Measurements from ENCODE around the gene LILRA2. TPM values are rescaled to one million over a fixed set of nuclear protein-coding genes. Genes with fewer than 3 reads are reported as not detected.

LILRA2 gene
- total and polyA plus RNA-seq, 2 of the 8 experiments (the other 6 are each of a cell fraction or from before 2014, with no cell fraction given): not detected

DNA sequence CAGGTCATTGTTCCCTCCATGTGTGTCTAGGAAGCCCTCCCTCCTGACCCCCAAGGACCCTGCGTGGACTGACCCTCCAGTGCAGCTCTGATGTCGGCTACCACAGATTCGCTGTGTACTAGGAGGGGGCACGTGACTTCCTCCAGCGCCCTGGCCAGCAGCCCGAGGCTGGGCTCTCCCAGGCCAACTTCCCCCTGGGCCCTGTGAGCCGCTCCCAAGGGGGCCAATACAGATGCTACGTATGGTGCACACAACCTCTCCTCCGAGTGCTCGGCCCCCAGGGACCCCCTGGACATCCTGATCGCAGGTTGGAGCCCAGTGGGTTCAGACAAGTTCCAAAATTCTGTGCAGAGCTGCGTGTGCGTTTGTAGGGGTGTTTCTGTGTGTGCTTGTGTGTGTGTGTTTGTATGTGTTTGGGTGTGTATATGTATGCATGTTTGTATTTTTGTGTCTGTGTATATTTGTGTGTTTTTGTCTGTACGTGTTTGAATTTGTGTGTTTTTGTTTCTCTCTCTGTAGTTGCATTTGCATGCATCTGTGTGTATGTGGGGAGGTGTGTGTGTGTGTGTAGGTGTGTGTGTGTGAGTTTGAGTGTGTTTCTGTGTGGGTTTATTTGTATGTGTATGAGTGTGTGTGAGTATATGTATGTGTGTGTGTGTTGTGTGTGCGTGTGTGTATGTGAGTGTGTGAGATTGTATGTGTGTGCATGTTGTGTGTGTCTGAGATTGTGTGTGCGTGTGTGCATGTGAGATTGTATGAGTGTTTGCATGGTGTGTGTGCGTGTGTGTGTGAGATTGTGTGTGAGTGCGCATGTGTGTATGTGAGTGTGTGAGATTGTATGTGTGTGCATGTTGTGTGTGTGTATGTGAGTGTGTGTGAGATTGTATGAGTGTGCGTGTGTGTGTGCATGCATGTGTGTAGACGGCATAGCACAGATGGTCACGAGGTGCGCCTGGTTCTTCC lies 21.4 kb upstream of the LILRA2 start (continued):
- no peak for TF ChIP-seq JUND (IDR thresholded peaks at IDR 0.05; ENCODE audit: low read length)
- TF ChIP-seq RXRA (IDR thresholded peaks at IDR 0.05; ENCODE audit: insufficient read depth, low read depth, low read length): no peak
- TF ChIP-seq, protein P1, sequence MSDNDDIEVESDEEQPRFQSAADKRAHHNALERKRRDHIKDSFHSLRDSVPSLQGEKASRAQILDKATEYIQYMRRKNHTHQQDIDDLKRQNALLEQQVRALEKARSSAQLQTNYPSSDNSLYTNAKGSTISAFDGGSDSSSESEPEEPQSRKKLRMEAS (IDR thresholded peaks at IDR 0.05): no peak
- TF ChIP-seq CEBPB (IDR thresholded peaks at IDR 0.05; ENCODE audit: low read depth, low read length): no peak
- no peak for TF ChIP-seq NRF1 (IDR thresholded peaks at IDR 0.05; ENCODE audit: low read depth, low read length)
- TF ChIP-seq CHD1 (IDR thresholded peaks at IDR 0.05; ENCODE audit: low read depth, low read length): no peak

Measured in H1 (cell line).